H4 (cell line): ENCODE measurements around the gene NAIF1. TPM values are rescaled to one million over a fixed set of nuclear protein-coding genes. Genes with fewer than 3 reads are reported as not detected.
"Not testable (repeated sequence)": the region's sequence is repeated elsewhere in the genome, so short reads cannot be mapped to it uniquely, and the experiment has no call there.

ENCODE experiments used
- DNase-seq: peaks from one replicate; pipeline ENCODE4 v3.0.0-alpha.2; 2015; ENCODE audit warnings: low spot score
- total RNA-seq: library from RNA; depleted of rRNA; stranded (reverse); fragments of >200 nt; shearing (Covaris generic); gene quantifications from 2 replicates; pipeline ENCODE4 v1.2.3, GENCODE V29; 2014

Gene NAIF1
- total RNA-seq, 1 experiment from 2014 or later: 6.5 TPM

- DNase-seq: no peak
Measured at GRCh38 chr9:128088253-128088945, 21.3 kb upstream of the NAIF1 start.

GRCh38 chr9:128087262-128087661 lies 20.1 kb upstream of the NAIF1 start:
- DNase-seq: no peak

- DNase-seq: no peak
Measured at GRCh38 chr9:128085943-128086342, 18.8 kb upstream of the NAIF1 start.

GRCh38 chr9:128084746-128085145 lies 17.6 kb upstream of the NAIF1 start:
- no peak for DNase-seq

- no peak for DNase-seq
Measured at GRCh38 chr9:128082151-128082550, 15.0 kb upstream of the NAIF1 start.

- no peak for DNase-seq
Measured at GRCh38 chr9:128081056-128081455, 13.9 kb upstream of the NAIF1 start.

- no peak for DNase-seq
Measured at GRCh38 chr9:128080206-128080605, 13.1 kb upstream of the NAIF1 start.

- DNase-seq: no peak
Measured at GRCh38 chr9:128078504-128079434, 11.6 kb upstream of the NAIF1 start.

GRCh38 chr9:128077847-128078503 lies 10.9 kb upstream of the NAIF1 start:
- no peak for DNase-seq

GRCh38 chr9:128073253-128073886 lies 6.2 kb upstream of the NAIF1 start:
- no peak for DNase-seq

GRCh38 chr9:128072144-128073021 lies 5.3 kb upstream of the NAIF1 start:
- DNase-seq: peak; percentile 58

GRCh38 chr9:128071475-128071874 lies 4.4 kb upstream of the NAIF1 start:
- not testable (repeated sequence) for DNase-seq

- DNase-seq: no peak
Measured at GRCh38 chr9:128070874-128071273, 3.8 kb upstream of the NAIF1 start.

- no peak for DNase-seq
Measured at GRCh38 chr9:128068386-128069205, 1.5 kb upstream of the NAIF1 start.

- DNase-seq: peak; percentile 97
Measured at GRCh38 chr9:128067645-128068385, 695 bp upstream of the NAIF1 start, which contains the start of gene SLC25A25. TSS of gene SLC25A25 (plus strand) at chr9:128068232. CDS start at chr9:128068320, 88 bp downstream.

- no peak for DNase-seq
Measured at GRCh38 chr9:128065907-128066712, 1.0 kb downstream of the NAIF1 start.

GRCh38 chr9:128062846-128063831 lies 4.0 kb downstream of the NAIF1 start:
- no peak for DNase-seq
